MM.1S (cell line): ENCODE results near the gene SS18.

Source experiments
- EZH2 ChIP-seq: fragments of 300-600 bp; sonication (generic); optimal IDR thresholded peaks from 2 replicates; pipeline ENCODE3; 2017; ENCODE audit warnings: low read depth, mild to moderate bottlenecking, antibody characterized with exemption, low read length, mixed read lengths
- TF ChIP-seq, protein P1 (sequence below): fragments of 300-600 bp; sonication (generic); IDR thresholded peaks from 2 replicates; pipeline ENCODE4 v1.5.1; 2016; ENCODE audit warnings: antibody characterized with exemption, low read length, mixed read lengths

- TF ChIP-seq, protein P1, sequence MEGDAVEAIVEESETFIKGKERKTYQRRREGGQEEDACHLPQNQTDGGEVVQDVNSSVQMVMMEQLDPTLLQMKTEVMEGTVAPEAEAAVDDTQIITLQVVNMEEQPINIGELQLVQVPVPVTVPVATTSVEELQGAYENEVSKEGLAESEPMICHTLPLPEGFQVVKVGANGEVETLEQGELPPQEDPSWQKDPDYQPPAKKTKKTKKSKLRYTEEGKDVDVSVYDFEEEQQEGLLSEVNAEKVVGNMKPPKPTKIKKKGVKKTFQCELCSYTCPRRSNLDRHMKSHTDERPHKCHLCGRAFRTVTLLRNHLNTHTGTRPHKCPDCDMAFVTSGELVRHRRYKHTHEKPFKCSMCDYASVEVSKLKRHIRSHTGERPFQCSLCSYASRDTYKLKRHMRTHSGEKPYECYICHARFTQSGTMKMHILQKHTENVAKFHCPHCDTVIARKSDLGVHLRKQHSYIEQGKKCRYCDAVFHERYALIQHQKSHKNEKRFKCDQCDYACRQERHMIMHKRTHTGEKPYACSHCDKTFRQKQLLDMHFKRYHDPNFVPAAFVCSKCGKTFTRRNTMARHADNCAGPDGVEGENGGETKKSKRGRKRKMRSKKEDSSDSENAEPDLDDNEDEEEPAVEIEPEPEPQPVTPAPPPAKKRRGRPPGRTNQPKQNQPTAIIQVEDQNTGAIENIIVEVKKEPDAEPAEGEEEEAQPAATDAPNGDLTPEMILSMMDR = no peak
- TF ChIP-seq EZH2 = no peak
Observed at GRCh38 chr18:26044807-26045206, 45.6 kb downstream of the SS18 start.
